GM12892 (cell line): Measurements from ENCODE around the gene ICOS.

Source experiments
- POLR2A ChIP-seq: IDR thresholded peaks from 2 replicates; pipeline ENCODE4 v1.6.1; 2011; ENCODE audit warnings: low read depth, low read length, control low read depth
- POLR2AphosphoS5 ChIP-seq: IDR thresholded peaks from 2 replicates; pipeline ENCODE4 v1.6.1; 2011; ENCODE audit warnings: low read depth, low read length, control low read depth

GRCh38 chr2:203892207-203892606 lies 44.4 kb upstream of the ICOS start:
- TF ChIP-seq POLR2AphosphoS5 (no peak), POLR2A (no peak)
